ENCODE data around the gene PPP6R2.
A peak's percentile ranks its signal among the peaks of the same experiment; 100 is the strongest.
"Not testable (repeated sequence)": the region's sequence is repeated elsewhere in the genome, so short reads cannot be mapped to it uniquely, and the experiment has no call there.

PPP6R2 gene

DNA sequence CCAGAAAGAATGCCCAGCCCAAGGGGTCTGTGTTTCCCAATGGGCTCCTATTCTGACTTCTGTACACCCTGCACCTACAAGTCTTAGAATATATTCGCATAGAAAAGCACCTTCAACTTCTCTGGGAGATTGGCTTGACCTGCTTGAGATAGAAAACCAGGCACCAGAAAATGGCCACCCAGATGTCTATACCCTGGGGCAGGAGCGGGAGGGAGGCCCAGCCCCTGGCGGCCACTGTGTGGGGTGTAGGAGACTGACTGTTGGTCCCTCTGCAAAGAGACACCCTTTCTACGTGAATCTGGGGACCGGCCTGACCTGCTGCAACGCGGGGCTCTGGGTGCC is 24.8 kb upstream of the PPP6R2 start:
- TF ChIP-seq, protein P1, sequence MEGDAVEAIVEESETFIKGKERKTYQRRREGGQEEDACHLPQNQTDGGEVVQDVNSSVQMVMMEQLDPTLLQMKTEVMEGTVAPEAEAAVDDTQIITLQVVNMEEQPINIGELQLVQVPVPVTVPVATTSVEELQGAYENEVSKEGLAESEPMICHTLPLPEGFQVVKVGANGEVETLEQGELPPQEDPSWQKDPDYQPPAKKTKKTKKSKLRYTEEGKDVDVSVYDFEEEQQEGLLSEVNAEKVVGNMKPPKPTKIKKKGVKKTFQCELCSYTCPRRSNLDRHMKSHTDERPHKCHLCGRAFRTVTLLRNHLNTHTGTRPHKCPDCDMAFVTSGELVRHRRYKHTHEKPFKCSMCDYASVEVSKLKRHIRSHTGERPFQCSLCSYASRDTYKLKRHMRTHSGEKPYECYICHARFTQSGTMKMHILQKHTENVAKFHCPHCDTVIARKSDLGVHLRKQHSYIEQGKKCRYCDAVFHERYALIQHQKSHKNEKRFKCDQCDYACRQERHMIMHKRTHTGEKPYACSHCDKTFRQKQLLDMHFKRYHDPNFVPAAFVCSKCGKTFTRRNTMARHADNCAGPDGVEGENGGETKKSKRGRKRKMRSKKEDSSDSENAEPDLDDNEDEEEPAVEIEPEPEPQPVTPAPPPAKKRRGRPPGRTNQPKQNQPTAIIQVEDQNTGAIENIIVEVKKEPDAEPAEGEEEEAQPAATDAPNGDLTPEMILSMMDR (IDR thresholded peaks at IDR 0.05; ENCODE audit: low read depth, low read length, missing control alignments), result peak; percentile 5
- in situ Hi-C loops (cut with HindIII; ENCODE audit: low pct_ligation_motif_present, low sequenced_read_pairs), result no loop called here
- Histone ChIP-seq H3K4me3 (ENCODE audit: low read depth, low read length) (no peak overlapping the region), H3K36me3 (replicated peaks) (no peaks in the 10 kb centered on the region), H3K27me3 (replicated peaks) (no peaks in the 10 kb centered on the region), H3K27ac (no peak overlapping the region)
- DNase-seq, result no peak

- no peak for DNase-seq
- Histone ChIP-seq H3K36me3 (replicated peaks) (no peaks in the 10 kb centered on the region), H3K27me3 (replicated peaks) (no peaks in the 10 kb centered on the region), H3K27ac (no peak overlapping the region), H3K4me3 (ENCODE audit: low read depth, low read length) (no peak overlapping the region)
- TF ChIP-seq, protein P1 (IDR thresholded peaks at IDR 0.05; ENCODE audit: low read depth, low read length, missing control alignments), result no peak
- in situ Hi-C loops (cut with HindIII; ENCODE audit: low pct_ligation_motif_present, low sequenced_read_pairs), result no loop called here
Measured at GRCh38 chr22:50318698-50319411, 24.3 kb upstream of the PPP6R2 start.

GRCh38 chr22:50319503-50319951 is 23.6 kb upstream of the PPP6R2 start:
- in situ Hi-C loops (cut with HindIII; ENCODE audit: low pct_ligation_motif_present, low sequenced_read_pairs), result no loop called here
- Histone ChIP-seq H3K36me3 (replicated peaks) (no peaks in the 10 kb centered on the region), H3K27ac (no peak overlapping the region), H3K4me3 (ENCODE audit: low read depth, low read length) (no peak overlapping the region), H3K27me3 (replicated peaks) (no peaks in the 10 kb centered on the region)
- DNase-seq, result no peak
- TF ChIP-seq, protein P1 (IDR thresholded peaks at IDR 0.05; ENCODE audit: low read depth, low read length, missing control alignments), result no peak

DNA sequence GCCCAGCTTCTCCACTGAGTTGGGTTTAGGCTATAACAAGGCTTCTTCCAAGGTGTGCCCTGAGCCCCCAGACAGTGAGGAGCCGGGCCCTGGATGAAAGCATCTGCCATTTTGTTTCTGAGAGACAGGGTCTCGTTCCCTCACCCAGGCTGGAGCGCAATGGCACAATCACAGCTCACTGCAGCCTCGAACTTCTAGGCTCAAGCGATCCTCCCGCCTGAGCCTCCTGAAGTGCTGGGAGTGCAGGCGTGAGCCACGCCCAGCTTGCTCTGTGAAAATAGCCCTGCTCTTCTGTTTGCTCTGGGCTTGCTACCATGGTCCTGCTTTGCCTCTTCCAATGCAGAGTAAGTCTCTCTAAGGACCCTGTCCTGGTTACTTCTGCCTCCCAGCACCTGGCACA is 23.0 kb upstream of the PPP6R2 start:
- no peak for DNase-seq
- no peak overlapping the region for H3K4me3 ChIP-seq (ENCODE audit: low read depth, low read length)
- in situ Hi-C loops (cut with HindIII; ENCODE audit: low pct_ligation_motif_present, low sequenced_read_pairs), result no loop called here
- H3K36me3 ChIP-seq (replicated peaks), result no peaks in the 10 kb centered on the region
- TF ChIP-seq, protein P1 (IDR thresholded peaks at IDR 0.05; ENCODE audit: low read depth, low read length, missing control alignments), result no peak
- H3K27ac ChIP-seq, result no peak overlapping the region
- H3K27me3 ChIP-seq (replicated peaks), result no peaks in the 10 kb centered on the region

GRCh38 chr22:50320671-50321325 is 22.3 kb upstream of the PPP6R2 start:
- Histone ChIP-seq H3K4me3 (ENCODE audit: low read depth, low read length) (no peak overlapping the region), H3K27ac (no peak overlapping the region), H3K36me3 (replicated peaks) (no peaks in the 10 kb centered on the region), H3K27me3 (replicated peaks) (no peaks in the 10 kb centered on the region)
- in situ Hi-C loops (cut with HindIII; ENCODE audit: low pct_ligation_motif_present, low sequenced_read_pairs), result no loop called here
- TF ChIP-seq, protein P1 (IDR thresholded peaks at IDR 0.05; ENCODE audit: low read depth, low read length, missing control alignments), result no peak
- no peak for DNase-seq

DNA sequence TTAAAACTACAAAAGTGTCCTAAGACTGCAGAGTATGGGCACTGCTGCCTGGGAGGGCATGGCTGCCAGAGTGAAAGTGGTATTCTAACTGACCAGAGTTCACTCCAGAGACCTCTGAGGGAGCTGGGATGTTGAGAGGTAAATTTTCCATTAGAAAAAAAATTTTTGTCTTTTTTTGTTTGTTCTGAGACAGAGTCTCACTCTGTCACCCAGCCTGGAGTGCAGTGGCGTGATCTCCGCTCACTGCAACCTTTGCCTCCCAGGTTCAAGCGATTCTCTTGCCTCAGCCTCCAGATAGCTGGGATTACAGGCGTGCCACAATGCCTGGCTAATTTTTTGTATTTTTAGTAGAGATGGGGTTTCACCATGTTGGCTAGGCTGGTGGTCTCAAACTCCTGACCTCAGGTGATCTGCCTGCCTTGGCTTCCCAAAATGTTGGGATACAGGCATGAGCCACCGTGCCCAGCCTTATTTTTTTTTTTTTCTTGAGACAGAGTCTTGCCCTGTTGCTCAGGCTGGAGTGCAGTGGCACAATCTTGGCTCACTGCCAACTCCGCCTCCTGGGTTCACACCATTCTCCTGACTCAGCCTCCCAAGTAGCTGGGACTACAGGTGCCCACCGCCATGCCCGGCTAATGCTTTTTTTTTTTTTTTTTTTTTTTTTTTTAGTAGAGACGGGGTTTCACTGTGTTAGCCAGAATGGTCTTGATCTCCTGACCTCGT is 20.6 kb upstream of the PPP6R2 start:
- H3K36me3 ChIP-seq (replicated peaks); H3K4me3 ChIP-seq (ENCODE audit: low read depth, low read length); H3K27ac ChIP-seq; H3K27me3 ChIP-seq (replicated peaks); DNase-seq; in situ Hi-C loops (cut with HindIII; ENCODE audit: low pct_ligation_motif_present, low sequenced_read_pairs): not testable (repeated sequence)

Data from brain microvascular endothelial cell (primary cell).